Spleen (tissue), 7 donors: ENCODE data around the gene TYSND1.

ENCODE experiments used
- CTCF ChIP-seq, 11 experiments: fragments of 200-600 bp in 7 of 11; fragments of 450-650 bp in 4 of 11; sonication (generic) in 4 of 11; IDR thresholded peaks in 8 of 11; conservative IDR thresholded peaks in 3 of 11; 1 replicate in 7 of 11; 2 replicates in 4 of 11; pipeline versions ENCODE4 v1.4.0 to v1.8.0; 2016 to 2021; ENCODE audit warnings: antibody characterized with exemption in 11 of 11, inconsistent platforms in 4 of 11, mild to moderate bottlenecking in 1 of 11
- POLR2A ChIP-seq, 3 donors: fragments of 450-650 bp; IDR thresholded peaks; one replicate each; pipeline ENCODE4 v1.5.1; 2017; ENCODE audit warnings: antibody characterized with exemption in 3 of 3, mild to moderate bottlenecking in 1 of 3
- donor health status: DM: no; HTN: no; CAD: no; lungs with moderate emphysema.
- donor health status: DM: no; HTN: no; CAD: no.
- donor health status: DM: no; HTN: no; CAD: no.

DNA sequence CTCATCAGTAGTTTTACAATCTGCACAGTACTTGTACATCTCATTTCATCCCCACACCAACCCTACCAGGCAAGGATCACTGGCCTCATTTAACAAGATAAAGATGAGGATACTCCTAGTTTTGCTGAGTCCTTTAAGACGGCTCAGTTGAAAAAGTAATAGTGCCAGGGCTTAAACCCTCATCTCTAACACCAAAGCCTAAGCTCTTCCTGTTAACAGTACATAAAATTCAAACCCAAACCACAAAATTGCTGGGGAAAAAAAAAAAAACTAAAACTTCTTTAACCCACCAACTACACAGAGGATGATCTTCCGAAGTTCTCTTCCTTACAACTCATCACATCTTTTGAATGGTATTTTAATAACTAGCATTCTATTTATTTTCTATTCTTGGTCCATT, 22.5 kb upstream of the TYSND1 start:
- TF ChIP-seq POLR2A (IDR thresholded peaks at IDR 0.05) (no peak), CTCF (IDR thresholded peaks at IDR 0.05 in 8 of 11, conservative IDR thresholded peaks at IDR 0.05 in 3 of 11) (no peak)
